H1 (cell line): ENCODE measurements around the gene ABLIM1. TPM values are rescaled to one million over a fixed set of nuclear protein-coding genes. Genes with fewer than 3 reads are reported as not detected.

ENCODE experiments used
- CREB1 ChIP-seq: IDR thresholded peaks from 2 replicates; pipeline ENCODE4 v1.6.1; 2012; ENCODE audit warnings: inconsistent platforms
- EP300 ChIP-seq, 2 experiments: IDR thresholded peaks; 1 replicate in 1 of 2; 2 replicates in 1 of 2; pipeline ENCODE4 v1.6.1; 2011 to 2012; ENCODE audit warnings: low read depth in 2 of 2, low read length in 2 of 2, mild to moderate bottlenecking in 2 of 2, borderline replicate concordance in 1 of 2, inconsistent platforms in 1 of 2, moderate library complexity in 1 of 2
- KDM1A ChIP-seq: fragments of 200-600, 300-600 bp; sonication (generic); IDR thresholded peaks from 2 replicates; pipeline ENCODE4 v1.7.1; 2016; ENCODE audit warnings: mild to moderate bottlenecking, low read length, borderline replicate concordance
- SRF ChIP-seq: IDR thresholded peaks from 2 replicates; pipeline ENCODE4 v1.6.1; 2011; ENCODE audit warnings: mild to moderate bottlenecking, low read depth, low read length, moderate library complexity
- polyA plus RNA-seq, 7 experiments: library from polyadenylated mRNA; depleted of rRNA in 3 of 7; stranded (reverse) in 5 of 7; unstranded in 2 of 7; fragments of >200 nt in 5 of 7; fragments of 200-250 nt in 2 of 7; gene quantifications; 1 replicate in 5 of 7; 2 replicates in 1 of 7; 4 replicates in 1 of 7; pipeline versions ENCODE4 v1.2.1 to v1.2.3, GENCODE V29; 2011 to 2013; ENCODE audit warnings: missing spikeins in 2 of 7, mixed read lengths in 2 of 7
- total RNA-seq: library from RNA; stranded (reverse); fragmentation: NEBNext Ultra II Directional; extraction: Animal tissue kit (Norgen Biotek cat#: 25700); gene quantifications from 2 replicates; pipeline ENCODE4 v1.2.1, GENCODE V29; 2021

Gene ABLIM1
- total and polyA plus RNA-seq, 2 of the 8 experiments (the other 6 are each of a cell fraction or from before 2014, with no cell fraction given): 51.2 to 51.7 TPM

DNA sequence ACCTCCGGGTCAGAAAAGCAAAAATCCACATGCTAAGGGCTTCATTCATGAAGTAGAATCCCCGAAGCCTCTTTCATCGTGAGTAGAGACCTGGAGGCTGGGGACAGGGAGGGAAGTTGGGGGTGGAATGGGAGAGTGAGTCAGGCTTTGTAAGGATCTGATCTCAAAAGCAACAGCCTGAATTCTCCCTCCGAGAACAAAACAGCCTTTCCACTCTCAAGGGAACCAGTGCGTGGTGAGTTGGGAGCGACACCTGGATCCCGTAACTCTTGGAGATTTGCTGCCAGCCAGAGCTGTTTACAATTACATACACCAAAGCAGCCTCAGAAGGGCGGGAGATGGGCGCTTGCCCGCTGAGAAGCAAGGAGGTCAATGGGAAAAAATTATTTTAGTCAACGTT lies 264.6 kb downstream of the ABLIM1 start (continued):
- TF ChIP-seq EP300 (IDR thresholded peaks at IDR 0.05; ENCODE audit: borderline replicate concordance in 1 of 2, low read depth in 2 of 2, low read length in 2 of 2) (no peak), SRF (no peak), KDM1A (no peak), CREB1 (no peak)
